KMS-11 (cell line): ENCODE data around the gene SAAL1.
A peak's percentile ranks its signal among the peaks of the same experiment; 100 is the strongest.

Source experiments
- H2AFZ ChIP-seq: fragments of 200-600 bp; sonication (generic); 2 replicates; pipeline ENCODE4 v1.6.1; 2016; ENCODE audit warnings: antibody characterized with exemption, mixed run types, low read depth
- H3K27ac ChIP-seq: fragments of 200-600 bp; sonication (generic); 2 replicates; pipeline ENCODE4 v1.6.1; 2016; ENCODE audit warnings: mild to moderate bottlenecking, mixed run types
- H3K27me3 ChIP-seq: fragments of 200-600 bp; sonication (generic); 2 replicates; pipeline ENCODE4 v1.6.1; 2017; ENCODE audit warnings: mild to moderate bottlenecking, low read depth, mixed run types, moderate library complexity; ENCODE audit not compliant: insufficient read depth
- H3K36me3 ChIP-seq: fragments of 200-600 bp; sonication (generic); 2 replicates; pipeline ENCODE4 v1.6.1; 2017; ENCODE audit warnings: mild to moderate bottlenecking, mixed run types; ENCODE audit not compliant: insufficient read depth
- H3K4me1 ChIP-seq: fragments of 200-600 bp; sonication (generic); 2 replicates; pipeline ENCODE4 v1.6.1; 2016; ENCODE audit warnings: mild to moderate bottlenecking, low read depth, mixed run types; ENCODE audit not compliant: poor library complexity, severe bottlenecking
- H3K4me2 ChIP-seq: fragments of 200-600 bp; sonication (generic); 2 replicates; pipeline ENCODE4 v1.7.0; 2016; ENCODE audit warnings: mild to moderate bottlenecking, mixed run types
- H3K4me3 ChIP-seq: fragments of 200-600 bp; sonication (generic); IDR thresholded peaks from 2 replicates; pipeline ENCODE4 v1.6.1; 2017; ENCODE audit warnings: low read depth, low read length, mixed read lengths; ENCODE audit not compliant: insufficient read depth
- H3K79me2 ChIP-seq: fragments of 200-600 bp; sonication (generic); 2 replicates; pipeline ENCODE4 v1.6.1; 2016; ENCODE audit warnings: low read depth, mixed run types; ENCODE audit not compliant: insufficient read depth
- H3K9ac ChIP-seq: fragments of 200-600 bp; sonication (generic); 2 replicates; pipeline ENCODE4 v1.6.1; 2016; ENCODE audit warnings: mild to moderate bottlenecking, mixed run types
- H4K20me1 ChIP-seq: fragments of 200-600 bp; sonication (generic); 2 replicates; pipeline ENCODE4 v1.6.1; 2016; ENCODE audit warnings: mild to moderate bottlenecking, mixed run types; ENCODE audit not compliant: insufficient read depth
- TF ChIP-seq, protein P1 (sequence below): fragments of 200-600 bp; sonication (generic); conservative IDR thresholded peaks from 2 replicates; pipeline ENCODE4 v1.6.1; 2017; ENCODE audit warnings: low read depth, mild to moderate bottlenecking, antibody characterized with exemption, low read length, moderate library complexity, mixed read lengths

Gene SAAL1

DNA sequence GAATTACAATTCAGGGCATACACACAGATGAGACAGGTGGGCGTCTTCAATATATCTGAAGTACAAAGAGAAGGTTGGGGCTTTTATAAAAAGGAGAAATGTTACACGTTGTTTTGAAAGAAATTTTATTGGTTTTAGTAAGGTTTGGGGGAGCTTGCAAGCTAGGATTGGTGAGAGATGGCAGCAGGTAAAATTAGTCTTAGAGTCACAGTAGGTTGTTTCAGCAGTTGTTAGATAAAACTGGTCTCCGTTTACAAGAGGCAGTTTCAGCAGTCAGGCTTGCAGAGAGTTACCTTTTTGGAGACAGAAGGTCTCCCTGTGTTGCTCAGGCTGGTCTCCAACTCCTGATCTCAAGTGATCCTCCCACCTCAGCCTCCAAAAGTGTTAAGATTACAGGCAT, 2.4 kb upstream of the SAAL1 start:
- Histone ChIP-seq H3K79me2 (peaks cover 20% of the 10 kb centered on the region), H3K27ac (no peak overlapping the region), H4K20me1 (no peaks in the 10 kb centered on the region), H3K4me1 (peaks cover 17% of the 10 kb centered on the region), H3K36me3 (no peaks in the 10 kb centered on the region), H3K27me3 (no peaks in the 10 kb centered on the region), H2AFZ (no peak overlapping the region), H3K4me3 (no peak overlapping the region), H3K9ac (no peak overlapping the region), H3K4me2 (no peak overlapping the region)
- TF ChIP-seq, protein P1, sequence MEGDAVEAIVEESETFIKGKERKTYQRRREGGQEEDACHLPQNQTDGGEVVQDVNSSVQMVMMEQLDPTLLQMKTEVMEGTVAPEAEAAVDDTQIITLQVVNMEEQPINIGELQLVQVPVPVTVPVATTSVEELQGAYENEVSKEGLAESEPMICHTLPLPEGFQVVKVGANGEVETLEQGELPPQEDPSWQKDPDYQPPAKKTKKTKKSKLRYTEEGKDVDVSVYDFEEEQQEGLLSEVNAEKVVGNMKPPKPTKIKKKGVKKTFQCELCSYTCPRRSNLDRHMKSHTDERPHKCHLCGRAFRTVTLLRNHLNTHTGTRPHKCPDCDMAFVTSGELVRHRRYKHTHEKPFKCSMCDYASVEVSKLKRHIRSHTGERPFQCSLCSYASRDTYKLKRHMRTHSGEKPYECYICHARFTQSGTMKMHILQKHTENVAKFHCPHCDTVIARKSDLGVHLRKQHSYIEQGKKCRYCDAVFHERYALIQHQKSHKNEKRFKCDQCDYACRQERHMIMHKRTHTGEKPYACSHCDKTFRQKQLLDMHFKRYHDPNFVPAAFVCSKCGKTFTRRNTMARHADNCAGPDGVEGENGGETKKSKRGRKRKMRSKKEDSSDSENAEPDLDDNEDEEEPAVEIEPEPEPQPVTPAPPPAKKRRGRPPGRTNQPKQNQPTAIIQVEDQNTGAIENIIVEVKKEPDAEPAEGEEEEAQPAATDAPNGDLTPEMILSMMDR: no peak

DNA sequence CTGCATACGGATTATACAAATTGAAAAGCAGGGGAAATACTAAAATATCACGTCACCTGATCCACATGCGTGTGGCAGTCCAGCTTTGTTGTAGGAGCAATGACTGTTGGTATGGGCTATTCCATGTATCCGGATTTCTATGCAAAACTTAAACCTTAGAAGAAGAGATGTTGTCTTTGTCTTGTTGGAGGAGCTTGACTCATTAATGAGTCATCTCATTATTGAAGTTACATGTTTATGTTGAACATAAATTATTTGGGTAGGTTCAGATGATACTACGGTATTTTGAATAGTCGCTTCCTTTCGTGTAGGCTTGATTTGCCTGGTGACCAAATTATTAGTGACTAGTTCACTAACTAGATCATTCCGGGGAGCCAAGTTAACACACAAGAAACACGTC, 806 bp upstream of the SAAL1 start:
- no peaks in the 10 kb centered on the region; the same call in 1 of the 2 replicates for H3K36me3 ChIP-seq
- no peak overlapping the region for H3K4me3 ChIP-seq
- no peak overlapping the region for H3K27ac ChIP-seq
- peaks cover 20% of the 10 kb centered on the region for H3K79me2 ChIP-seq
- H3K9ac ChIP-seq: no peak overlapping the region
- TF ChIP-seq, protein P1: no peak
- peaks cover 17% of the 10 kb centered on the region for H3K4me1 ChIP-seq
- H2AFZ ChIP-seq: no peak overlapping the region
- no peaks in the 10 kb centered on the region for H4K20me1 ChIP-seq
- H3K27me3 ChIP-seq: no peaks in the 10 kb centered on the region
- peak overlapping the region; percentile 64; the same call in 1 of the 2 replicates for H3K4me2 ChIP-seq

- Histone ChIP-seq H3K4me1 (peaks cover 17% of the 10 kb centered on the region), H3K27me3 (no peaks in the 10 kb centered on the region), H3K36me3 (no peaks in the 10 kb centered on the region; the same call in 1 of the 2 replicates), H3K79me2 (peaks cover 20% of the 10 kb centered on the region), H2AFZ (peak overlapping the region; percentile 93), H3K27ac (peak overlapping the region; percentile 27; the same call in 1 of the 2 replicates), H3K9ac (peak overlapping the region; percentile 78), H3K4me3 (no peak overlapping the region), H4K20me1 (no peaks in the 10 kb centered on the region), H3K4me2 (peak overlapping the region; percentile 76)
- TF ChIP-seq, protein P1: no peak
These were observed 638 bp downstream of the SAAL1 start for GRCh38 chr11:18105086-18105801.

DNA sequence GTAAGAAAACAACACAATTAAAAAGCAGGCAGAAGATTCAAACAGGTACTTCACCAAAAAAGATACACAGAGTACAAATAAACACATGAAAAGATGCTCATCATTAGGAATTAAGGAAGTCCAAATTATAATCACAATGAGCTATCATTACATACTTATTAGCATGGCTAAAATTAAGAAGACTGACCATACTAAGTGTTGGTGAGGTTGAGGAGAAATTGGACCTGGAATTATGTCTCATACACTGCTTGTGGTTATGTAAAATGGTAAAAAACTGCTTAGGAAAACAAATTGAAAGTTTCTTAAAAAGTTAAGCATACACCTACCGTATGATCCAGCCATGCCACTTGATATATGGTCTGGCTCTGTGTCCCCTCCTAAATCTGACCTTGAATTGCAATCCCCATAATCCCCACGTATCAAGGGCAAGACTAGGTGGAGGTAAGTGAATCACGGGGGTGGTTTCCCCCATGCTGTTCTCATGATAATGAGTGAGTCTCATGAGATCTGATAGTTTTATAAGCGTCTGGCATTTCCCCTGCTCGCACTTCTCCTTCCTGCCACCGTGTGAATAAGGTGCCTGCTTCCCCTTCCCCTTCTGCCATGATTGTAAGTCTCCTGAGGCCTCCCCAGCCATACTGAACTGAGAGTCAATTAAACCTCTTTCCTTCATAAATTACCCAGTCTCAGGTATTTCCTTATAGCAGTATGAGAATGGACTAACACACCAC, 4.8 kb downstream of the SAAL1 start:
- no peak overlapping the region for H3K4me2 ChIP-seq
- no peak overlapping the region for H3K4me3 ChIP-seq
- H3K4me1 ChIP-seq: peaks cover 12% of the 10 kb centered on the region
- no peak overlapping the region for H2AFZ ChIP-seq
- H3K27ac ChIP-seq: no peak overlapping the region
- no peaks in the 10 kb centered on the region; the same call in 1 of the 2 replicates for H3K36me3 ChIP-seq
- no peaks in the 10 kb centered on the region for H3K27me3 ChIP-seq
- H4K20me1 ChIP-seq: no peaks in the 10 kb centered on the region
- no peak overlapping the region for H3K9ac ChIP-seq
- TF ChIP-seq, protein P1: no peak
- H3K79me2 ChIP-seq: peaks cover 20% of the 10 kb centered on the region
